GM21825 (cell line): ENCODE results near the gene USP48.
"Not testable (repeated sequence)": the region's sequence is repeated elsewhere in the genome, so short reads cannot be mapped to it uniquely, and the experiment has no call there.

Experiments used
- ATAC-seq: cut with Tn5 transposase; IDR thresholded peaks from one replicate; pipeline ENCODE4 v1.9.1; 2021; ENCODE audit warnings: mild to moderate bottlenecking, moderate library complexity; ENCODE audit not compliant: unreplicated experiment

The USP48 gene

GRCh38 chr1:21702780-21703179 is 80.2 kb downstream of the USP48 start:
- no peak for ATAC-seq

GRCh38 chr1:21701401-21701800 is 81.5 kb downstream of the USP48 start:
- ATAC-seq, result no peak

GRCh38 chr1:21700094-21700493 is 82.9 kb downstream of the USP48 start:
- ATAC-seq, result no peak

GRCh38 chr1:21696931-21697330 is 86.0 kb downstream of the USP48 start:
- ATAC-seq, result no peak

GRCh38 chr1:21693732-21694131 is 89.2 kb downstream of the USP48 start:
- ATAC-seq, result no peak

GRCh38 chr1:21691739-21692138 is 91.2 kb downstream of the USP48 start:
- ATAC-seq, result no peak

- no peak for ATAC-seq
Observed at GRCh38 chr1:21689661-21690372, 93.1 kb downstream of the USP48 start.

- ATAC-seq, result no peak
Observed at GRCh38 chr1:21687081-21687529, 95.8 kb downstream of the USP48 start.

- ATAC-seq, result no peak
Observed at GRCh38 chr1:21685946-21686678, 96.8 kb downstream of the USP48 start.

GRCh38 chr1:21681426-21681825 is 101.5 kb downstream of the USP48 start:
- ATAC-seq, result no peak

- ATAC-seq, result no peak
Observed at GRCh38 chr1:21680918-21681317, 102.0 kb downstream of the USP48 start.

- no peak for ATAC-seq
Observed at GRCh38 chr1:21680381-21680780, 102.6 kb downstream of the USP48 start.

GRCh38 chr1:21677168-21677567 is 105.8 kb downstream of the USP48 start:
- ATAC-seq, result no peak

- no peak for ATAC-seq
Observed at GRCh38 chr1:21674957-21675356, 108.0 kb downstream of the USP48 start.

GRCh38 chr1:21673853-21674252 is 109.1 kb downstream of the USP48 start:
- not testable (repeated sequence) for ATAC-seq

GRCh38 chr1:21673277-21673780 is 109.6 kb downstream of the USP48 start:
- no peak for ATAC-seq

GRCh38 chr1:21672478-21673276 is 110.3 kb downstream of the USP48 start:
- ATAC-seq, result no peak

GRCh38 chr1:21671915-21672314 is 111.0 kb downstream of the USP48 start:
- no peak for ATAC-seq

GRCh38 chr1:21670956-21671902 is 111.7 kb downstream of the USP48 start:
- ATAC-seq, result no peak
